ENCODE data around the gene CHN2.
"Not testable (repeated sequence)": the region's sequence is repeated elsewhere in the genome, so short reads cannot be mapped to it uniquely, and the experiment has no call there.

Gene CHN2

DNA sequence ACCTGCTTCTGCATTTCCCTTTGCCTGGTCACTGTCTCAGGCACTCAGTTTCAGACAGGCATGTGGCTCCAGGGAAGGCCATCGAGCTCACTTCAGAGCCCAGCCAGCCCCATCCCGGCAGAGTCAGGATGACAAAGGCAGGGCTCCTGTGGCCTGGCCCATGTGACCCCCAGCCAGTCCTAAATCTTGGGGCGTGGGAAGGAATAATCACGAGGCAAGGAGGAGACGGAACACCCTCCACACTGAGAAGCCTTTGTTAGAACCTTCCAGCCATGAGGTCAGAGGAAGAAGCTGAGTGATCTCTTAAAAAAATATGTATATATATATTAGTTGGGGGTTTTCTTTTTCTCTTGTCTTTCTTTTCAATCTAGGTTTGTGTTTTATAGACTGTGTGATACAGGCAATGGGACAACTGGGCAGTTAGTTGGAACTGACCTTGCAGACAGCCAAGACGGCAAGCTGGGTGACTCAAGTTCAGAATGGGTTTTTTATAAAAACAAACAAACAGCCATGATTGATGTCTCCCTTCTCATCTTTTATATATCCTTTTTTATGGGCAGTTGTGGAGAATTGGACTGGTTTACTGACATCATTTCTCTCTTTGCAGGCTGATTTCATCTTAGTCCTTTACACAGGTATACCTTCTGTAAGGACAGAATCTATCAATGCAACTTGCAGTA lies 60.8 kb downstream of the CHN2 start:
- DNase-seq (ENCODE audit: low read depth in 3 of 3, low spot score in 1 of 3) = no peak

DNA sequence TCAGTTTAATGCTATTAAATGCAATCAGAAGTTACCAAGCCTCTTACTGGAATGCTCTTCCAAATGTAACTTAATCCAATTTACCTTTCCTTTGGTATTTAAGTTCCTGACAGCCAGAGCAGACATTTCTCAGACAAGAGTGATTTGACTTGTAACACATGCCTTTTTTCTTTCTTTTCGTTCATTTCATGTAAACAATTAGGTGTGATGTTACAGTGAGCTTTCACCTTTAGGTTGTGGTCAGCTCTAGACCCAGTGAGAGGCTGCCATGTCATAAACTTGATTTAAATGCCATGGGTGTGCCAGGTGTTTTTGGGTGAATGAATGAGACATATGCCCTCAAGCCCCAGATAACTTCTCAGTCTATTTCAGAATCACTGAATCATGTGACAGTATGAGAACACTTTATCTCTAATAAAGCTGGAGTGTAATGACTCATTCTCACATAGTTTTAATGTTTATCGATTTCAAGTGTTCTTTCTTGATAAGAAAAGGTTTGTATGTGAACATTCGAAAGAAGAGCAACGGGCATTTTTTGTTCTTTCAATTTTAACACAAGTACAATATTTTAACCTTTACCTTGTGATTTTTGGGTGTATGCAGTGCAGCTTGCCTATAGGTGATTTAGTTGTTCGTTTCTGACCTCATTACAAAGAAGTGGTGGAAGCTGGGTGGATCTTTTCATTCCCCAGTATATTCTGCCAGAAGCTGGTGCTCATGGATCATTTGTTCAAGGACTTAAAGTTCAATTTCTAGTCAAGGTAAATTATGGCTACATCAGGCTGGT lies 61.5 kb downstream of the CHN2 start:
- no peak for DNase-seq (ENCODE audit: low read depth in 3 of 3, low spot score in 1 of 3)

DNA sequence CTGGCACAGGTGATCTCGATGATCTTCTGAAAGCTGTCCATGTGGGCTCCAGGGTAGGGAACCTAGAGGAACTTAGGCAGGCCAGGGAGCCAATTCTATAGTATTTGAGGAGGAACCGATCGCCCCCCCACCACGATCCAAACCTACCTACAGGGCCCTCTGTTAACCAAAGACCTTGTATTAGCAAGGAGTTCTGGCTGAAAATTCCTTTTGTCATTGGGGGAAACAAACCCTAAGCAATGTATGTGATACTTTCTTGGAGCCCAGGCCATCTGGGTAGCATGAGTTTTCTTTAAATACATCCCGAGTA lies 62.1 kb downstream of the CHN2 start:
- no peak for DNase-seq (ENCODE audit: low read depth in 3 of 3, low spot score in 1 of 3)

GRCh38 chr7:29258951-29259350 lies 64.4 kb downstream of the CHN2 start:
- no peak for DNase-seq (ENCODE audit: low read depth in 3 of 3, low spot score in 1 of 3)

- no peak for DNase-seq (ENCODE audit: low read depth in 3 of 3, low spot score in 1 of 3)
These were observed 67.8 kb downstream of the CHN2 start for GRCh38 chr7:29262191-29262917.

DNA sequence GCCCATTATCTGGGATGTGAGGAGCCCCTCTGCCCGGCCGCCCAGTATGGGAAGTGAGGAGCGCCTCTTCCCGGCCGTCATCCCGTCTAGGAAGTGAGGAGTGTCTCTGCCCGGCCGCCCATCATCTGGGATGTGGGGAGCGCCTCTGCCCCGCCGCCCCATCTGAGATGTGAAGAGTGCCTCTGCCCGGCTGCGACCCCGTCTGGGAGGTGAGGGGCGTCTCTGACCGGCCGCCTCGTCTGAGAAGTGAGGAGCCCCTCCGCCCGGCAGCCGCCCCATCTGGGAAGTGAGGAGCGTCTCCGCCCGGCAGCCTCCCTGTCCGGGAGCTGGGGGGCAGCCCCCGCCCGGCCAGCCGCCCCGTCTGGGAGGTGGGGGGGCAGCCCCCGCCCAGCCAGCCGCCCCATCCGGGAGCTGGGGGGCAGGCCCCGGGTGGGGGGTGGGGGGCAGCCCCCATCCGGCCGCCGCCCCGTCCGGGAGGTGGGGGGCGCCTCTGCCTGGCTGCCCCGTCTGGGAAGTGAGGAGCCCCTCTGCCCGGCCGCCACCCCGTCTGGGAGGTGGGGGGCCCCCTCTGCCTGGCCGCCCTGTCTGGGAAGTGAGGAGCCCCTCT lies 69.1 kb downstream of the CHN2 start:
- not testable (repeated sequence) for DNase-seq (ENCODE audit: low read depth in 3 of 3, low spot score in 1 of 3)

- no peak for DNase-seq (ENCODE audit: low read depth in 3 of 3, low spot score in 1 of 3)
These were observed 70.8 kb downstream of the CHN2 start for GRCh38 chr7:29265208-29265923.

DNA sequence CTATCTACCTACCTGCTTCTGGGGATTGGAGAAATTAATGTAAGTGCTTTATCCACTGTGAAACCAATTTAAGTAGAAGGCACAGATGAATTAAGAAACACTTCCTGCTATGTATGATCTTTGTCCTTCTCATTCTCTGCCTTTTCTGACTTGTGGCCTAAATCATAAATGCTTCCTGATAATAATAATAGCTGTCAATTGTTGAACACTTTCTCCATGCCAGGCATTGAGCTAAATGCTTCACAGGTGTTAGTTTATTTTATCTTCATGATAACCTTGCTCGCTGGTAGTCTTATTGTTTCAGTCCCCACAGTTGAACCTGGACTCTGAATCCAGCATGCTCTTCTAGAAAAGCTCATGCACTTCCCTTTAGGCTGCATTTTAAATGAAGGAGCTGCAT lies 75.4 kb downstream of the CHN2 start:
- no peak for DNase-seq (ENCODE audit: low read depth in 3 of 3, low spot score in 1 of 3)

DNA sequence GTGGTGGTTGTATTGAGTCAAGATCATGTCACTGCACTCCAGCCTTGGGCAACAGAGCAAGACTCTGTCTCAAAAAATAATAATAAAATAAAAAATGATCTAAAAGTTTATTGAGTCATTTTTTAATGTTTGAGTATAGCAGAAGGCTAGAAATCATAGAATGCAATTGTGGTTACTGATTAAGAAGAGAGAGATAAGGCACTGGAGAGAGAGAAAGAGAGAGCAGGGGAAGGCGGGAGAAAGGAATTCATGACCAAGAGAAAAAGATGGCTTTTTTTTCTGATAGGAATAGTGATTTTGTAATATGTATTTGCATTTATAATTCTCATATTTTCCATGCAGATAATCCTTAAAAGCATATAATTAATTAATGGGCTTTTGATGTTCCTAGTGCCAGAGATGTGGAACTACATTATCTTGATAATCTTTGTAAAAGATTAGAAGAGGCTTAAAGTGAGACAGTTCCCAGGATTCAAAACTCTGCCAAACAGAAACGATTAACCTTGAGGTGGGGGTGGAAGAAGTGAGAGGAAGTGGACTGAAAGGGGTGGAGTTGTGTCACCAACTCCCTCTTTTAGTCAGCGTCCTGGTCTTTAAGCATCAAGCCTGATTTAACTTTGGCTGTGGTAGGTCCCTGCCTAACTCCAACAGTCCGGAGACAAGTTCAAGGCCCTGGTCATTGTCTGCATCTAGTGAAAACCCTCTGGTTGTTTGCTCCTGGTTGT lies 76.2 kb downstream of the CHN2 start:
- no peak for DNase-seq (ENCODE audit: low read depth in 3 of 3, low spot score in 1 of 3)

DNA sequence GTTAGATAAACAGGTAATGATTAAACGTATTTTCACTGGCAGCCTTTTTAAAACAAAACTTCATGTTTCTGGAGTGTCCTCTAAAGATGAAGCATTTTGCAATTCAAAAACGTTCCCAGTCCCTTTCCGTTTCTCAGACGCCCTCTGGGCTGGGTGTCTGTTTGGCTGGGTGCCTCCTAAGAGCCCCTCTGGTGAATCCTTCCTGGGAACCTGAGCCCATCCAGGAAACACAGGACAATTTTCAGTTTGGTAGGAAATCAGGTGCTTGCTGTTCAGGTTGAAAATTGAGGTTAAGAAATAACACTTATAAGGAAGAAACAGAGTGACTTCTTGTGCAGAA lies 76.7 kb downstream of the CHN2 start:
- DNase-seq (ENCODE audit: low read depth in 3 of 3, low spot score in 1 of 3) = no peak

DNA sequence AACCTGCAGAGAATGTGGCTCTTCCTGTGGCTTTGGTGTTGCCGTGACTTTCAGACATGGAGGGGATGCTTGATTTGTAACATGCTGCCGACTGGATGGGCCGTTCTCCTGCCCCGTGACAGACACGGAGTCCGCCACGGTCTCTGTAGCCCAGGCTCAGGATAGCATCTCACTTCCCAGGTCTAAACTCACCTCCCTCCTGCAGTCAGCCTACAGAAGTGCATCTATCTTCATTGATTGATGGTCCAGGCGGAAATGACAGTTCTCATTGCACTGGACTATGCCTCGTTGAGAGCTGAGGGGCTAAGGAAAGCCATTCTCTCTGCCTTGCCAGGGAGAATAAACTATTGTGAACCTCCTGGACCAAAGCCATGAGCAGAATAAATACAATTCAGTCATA lies 77.5 kb downstream of the CHN2 start:
- no peak for DNase-seq (ENCODE audit: low read depth in 3 of 3, low spot score in 1 of 3)

DNA sequence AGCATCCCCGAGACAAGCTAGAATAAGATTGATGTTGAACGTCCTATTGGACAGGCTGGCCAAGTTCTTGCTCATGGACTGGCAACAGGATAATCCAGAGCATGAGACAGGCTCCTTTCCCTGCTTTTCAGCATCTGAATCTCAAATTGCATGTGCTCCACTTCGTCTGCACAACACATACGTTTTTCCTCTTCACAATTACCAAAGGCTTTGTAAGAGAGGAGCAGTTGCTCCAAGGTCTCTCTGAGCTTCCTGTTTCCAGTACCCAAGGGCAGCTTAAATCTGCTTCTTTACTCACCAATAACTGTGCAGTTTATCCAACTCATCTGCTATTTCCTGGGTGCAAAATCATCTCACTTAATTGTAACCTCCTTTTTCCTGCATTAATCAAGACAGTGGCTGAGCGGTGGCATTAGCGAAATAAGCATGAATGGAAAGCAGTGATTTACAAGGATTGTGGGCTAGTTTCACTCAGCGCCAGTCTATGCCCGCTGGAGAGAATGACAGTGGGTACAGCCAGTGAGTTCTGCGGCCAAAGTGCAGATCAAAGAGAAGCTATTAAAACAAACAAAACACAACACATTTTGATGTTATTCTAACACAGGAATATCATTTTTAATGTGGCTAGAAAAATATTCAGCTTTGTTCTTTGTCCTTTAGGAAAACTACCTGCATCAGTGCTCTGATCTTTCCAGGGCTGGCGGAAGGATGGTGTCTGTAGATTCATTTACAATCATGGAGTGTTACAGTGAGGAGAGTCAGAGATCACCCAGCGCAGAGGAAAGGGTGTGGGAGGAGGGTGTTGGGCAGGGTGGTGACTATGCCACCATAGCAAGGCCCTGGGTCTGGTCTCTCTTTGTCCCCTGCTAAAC lies 79.8 kb downstream of the CHN2 start:
- DNase-seq (ENCODE audit: low read depth in 3 of 3, low spot score in 1 of 3) = no peak

DNA sequence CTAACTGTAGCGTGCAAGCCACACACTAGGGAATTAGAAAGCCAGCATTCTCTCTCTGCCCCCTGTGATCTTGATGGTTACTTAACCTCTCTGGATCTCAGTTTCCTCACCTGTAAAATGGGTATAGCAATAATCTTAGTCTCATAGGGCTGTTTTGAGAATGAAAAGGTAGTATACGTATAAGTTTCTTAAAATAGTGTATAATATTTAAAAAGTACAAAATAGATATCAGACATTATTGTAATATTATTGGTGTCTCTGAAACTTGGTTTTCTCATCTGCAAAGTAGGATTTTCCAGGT lies 80.4 kb downstream of the CHN2 start:
- no peak for DNase-seq (ENCODE audit: low read depth in 3 of 3, low spot score in 1 of 3)

GRCh38 chr7:29275493-29275892 lies 80.9 kb downstream of the CHN2 start:
- no peak for DNase-seq (ENCODE audit: low read depth in 3 of 3, low spot score in 1 of 3)

GRCh38 chr7:29276199-29276598 lies 81.6 kb downstream of the CHN2 start:
- DNase-seq (ENCODE audit: low read depth in 3 of 3, low spot score in 1 of 3) = no peak

- no peak for DNase-seq (ENCODE audit: low read depth in 3 of 3, low spot score in 1 of 3)
These were observed 82.2 kb downstream of the CHN2 start for GRCh38 chr7:29276806-29277205.

DNA sequence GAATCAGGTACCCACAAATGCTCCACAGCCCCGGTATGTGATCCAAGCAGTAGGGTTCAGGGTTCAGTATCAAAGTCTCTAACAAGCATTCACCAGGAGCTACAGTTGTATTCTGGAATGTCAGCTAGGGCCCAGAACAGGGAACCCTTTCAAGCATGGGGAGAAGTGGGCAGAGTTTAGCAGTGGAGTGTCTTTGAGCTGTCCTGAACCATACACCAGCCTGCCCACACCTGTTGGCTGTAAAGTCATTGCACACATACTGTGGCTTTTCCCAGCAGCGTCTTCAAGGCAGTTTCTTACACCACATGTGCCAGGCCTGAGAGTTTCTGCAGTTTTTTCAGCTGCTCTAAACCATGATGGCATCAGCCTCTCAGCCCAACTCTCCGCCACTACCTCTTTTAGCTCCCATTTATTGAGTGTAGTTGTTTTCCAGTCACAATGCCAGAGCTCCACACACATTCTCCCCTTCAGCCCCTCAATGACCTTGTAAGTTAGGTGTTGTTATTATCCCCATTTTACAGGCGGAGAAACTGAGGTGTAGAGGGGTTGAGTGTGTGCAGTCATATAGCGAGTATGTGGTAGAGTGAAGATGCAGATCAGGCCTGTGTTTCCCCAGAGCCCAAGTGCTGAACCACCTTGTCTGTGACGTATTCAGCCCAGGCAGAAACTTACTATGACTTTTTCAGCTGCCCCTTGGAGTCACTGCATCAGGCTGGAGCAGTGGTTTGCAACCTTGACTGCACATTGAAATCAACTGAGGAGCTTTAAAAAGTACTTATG lies 83.1 kb downstream of the CHN2 start:
- no peak for DNase-seq (ENCODE audit: low read depth in 3 of 3, low spot score in 1 of 3)

- DNase-seq (ENCODE audit: low read depth in 3 of 3, low spot score in 1 of 3) = no peak
These were observed 83.9 kb downstream of the CHN2 start for GRCh38 chr7:29278337-29279069.

All from stimulated activated CD4-positive, alpha-beta T cell treated with anti-CD3 and anti-CD28 coated beads, TNF-alpha, amount 100 ng/mL, for 1 hour (primary cell).